Measurements from ENCODE around the gene WIZ.

Gene WIZ

DNA sequence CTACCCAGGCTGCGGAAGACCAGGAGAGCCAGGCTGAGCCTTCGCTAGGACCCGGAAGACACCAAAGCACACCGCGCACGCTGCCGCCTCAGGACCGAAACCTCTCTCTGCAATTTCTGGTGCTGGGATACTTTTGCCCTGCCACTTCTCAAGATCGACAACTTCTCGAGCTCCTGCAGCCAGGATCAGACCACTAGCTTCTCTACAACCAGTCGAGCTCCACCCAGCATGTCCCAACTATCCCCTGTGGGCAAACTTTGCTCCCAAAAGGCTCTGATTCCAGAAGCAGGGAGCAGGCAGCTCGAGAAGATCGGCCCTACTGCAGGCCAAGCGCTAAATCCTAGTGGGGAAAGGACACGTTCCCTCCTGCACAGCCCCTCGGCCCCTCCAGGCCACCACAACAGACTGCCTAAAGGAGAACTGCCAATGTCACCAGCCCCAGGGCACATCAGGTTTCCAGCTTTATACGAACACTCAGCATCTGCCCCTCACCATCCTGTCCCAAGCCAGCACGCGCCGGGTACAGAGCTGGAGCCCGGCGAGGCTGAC, 71.1 kb downstream of the WIZ start:
- DNase-seq (ENCODE audit: low read depth in 2 of 2): no peak

DNA sequence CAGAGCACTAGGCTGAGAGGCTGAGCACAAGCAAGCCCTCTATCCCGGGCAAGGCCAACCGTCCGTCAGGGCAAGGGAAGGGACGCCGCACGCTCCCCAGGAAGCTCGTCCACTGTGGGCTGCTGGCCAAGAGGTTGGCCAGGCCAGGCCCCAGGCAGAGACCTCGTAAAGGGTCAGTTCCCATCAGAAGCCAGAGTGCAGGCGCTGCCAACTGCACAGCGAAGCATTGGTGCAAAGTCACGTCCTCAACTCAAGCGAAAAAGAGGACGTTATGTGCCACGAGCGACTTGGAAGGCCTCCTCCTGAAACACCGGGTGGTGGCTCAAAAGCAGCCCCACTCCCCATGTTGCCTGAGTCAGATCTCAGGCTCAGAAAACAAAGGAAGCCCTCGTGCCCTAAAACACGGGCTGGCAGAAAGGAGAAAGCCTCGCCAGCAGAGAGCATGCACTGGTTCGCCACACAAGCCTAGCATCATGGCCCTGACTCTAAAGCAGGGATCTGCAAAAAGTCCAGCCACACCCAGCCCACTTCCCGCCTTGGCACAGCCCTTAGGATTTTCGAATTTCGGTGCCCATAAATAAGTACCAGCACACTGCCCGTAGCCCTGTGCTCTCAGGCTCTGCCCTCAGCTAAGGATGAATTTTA, 74.8 kb downstream of the WIZ start:
- DNase-seq (ENCODE audit: low read depth in 2 of 2): no peak

DNA sequence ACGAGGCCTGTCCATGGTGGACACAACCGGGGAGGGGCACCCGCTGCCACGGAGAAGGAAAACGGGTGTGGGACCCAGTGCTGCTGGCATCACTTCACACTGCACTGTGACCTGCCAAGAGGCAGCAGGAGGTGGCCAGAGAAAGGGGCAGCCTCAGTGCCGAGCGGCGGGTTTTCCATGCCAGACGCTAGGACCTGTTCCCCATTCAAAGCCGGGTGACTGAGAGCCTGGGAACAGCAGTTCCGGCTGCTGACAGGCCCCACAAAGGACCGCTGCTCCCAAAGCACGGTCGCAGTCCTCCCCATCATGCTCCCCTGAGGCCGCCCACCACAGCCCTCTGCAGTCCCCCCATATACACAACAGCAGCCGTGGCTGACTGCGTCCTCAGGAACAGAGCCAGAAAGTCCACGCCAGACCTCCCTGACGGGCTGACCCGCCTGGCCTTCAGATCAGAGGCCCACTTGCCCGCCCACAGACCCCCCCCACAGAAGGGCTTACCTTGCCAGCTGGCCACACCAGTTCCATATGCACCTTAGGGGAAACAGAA, 75.6 kb downstream of the WIZ start:
- DNase-seq (ENCODE audit: low read depth in 2 of 2): no peak

DNA sequence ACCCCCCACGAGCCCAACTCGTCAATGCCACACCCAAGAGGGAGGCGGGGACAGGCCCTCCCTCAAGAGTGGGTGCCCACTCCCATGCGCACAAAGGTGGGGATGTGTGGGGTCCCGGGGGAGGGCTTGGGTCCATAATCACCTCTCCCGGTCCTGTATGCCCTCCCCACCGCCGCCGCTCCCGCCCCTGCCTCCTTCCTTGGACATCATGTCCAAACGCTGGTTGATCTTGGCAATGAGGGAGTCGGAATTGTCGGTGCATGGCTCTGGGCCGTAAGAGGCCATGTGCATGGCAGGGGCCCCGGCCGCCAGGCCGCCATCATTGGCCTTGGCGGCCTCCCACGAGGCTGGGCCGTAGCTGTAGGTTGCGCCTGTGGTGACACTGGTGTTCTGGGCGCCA, 76.1 kb downstream of the WIZ start:
- DNase-seq (ENCODE audit: low read depth in 2 of 2): no peak

DNA sequence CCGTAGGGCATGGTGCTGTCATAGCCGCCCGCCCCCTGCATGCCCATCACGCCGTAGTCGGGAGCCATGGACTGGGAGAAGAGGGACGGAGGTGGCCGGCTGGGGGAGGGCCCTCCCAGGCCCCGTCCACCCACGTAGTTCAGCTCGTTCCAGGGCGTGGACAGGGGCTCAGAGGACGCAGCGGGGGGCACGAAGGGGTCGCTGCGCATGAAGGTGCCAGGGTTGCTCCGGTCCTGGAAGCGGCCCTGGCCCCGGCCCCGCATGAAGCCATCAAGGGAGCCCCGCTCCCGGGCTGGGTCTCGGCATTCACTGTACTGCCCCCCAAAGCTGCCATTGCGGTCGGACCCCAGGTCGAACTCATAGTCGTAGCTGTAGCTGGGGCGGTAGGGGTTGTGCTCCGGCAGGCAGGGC, 76.9 kb downstream of the WIZ start:
- no peak for DNase-seq (ENCODE audit: low read depth in 2 of 2)

DNA sequence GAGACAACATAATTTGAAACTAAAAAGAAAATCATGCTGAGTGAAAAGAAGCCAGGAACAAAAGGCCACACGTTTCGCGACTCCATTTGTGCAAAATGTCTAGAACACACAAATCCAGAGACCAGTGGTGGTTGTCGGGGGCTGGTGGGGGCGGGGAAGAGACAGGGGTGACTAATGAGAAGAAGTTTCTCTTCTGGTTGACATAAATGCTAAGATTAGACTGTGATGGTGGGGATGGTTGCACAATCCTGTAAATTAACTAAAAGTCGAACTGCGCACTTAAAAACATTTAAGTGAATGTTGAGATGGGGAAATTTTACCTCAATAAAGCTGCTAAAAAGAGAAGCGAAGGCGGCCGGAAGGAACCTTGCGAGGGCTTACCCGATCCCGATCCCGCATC, 77.3 kb downstream of the WIZ start:
- no peak for DNase-seq (ENCODE audit: low read depth in 2 of 2)

DNA sequence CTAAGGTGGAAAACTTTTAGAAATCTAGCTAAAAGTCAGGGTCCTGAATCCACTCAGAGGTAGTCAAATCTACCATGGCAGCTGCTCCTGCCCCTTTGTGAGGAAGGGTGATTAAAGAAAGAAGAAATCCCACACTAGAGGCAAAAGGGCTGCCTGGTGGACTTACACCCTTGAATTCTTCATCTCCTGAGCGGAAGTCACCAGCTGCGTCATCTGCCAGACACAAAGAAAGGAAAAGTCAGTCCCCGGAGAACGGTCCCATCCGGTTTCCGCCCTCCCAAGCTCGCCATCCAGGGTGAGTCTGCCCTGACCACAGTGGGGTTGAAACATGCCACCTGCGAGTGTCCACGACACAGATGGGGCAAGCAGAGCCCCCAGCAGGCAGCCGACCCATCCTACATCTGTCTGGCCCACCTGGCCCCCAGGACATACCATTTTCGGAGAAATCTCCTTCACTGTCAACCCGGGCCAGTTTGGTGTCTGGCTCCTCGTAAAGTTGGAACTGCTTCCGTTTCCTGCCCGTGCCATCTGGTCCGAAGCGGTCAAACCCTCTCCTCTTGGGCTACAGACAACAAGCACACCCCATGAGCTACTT, 77.9 kb downstream of the WIZ start:
- DNase-seq (ENCODE audit: low read depth in 2 of 2): no peak

DNA sequence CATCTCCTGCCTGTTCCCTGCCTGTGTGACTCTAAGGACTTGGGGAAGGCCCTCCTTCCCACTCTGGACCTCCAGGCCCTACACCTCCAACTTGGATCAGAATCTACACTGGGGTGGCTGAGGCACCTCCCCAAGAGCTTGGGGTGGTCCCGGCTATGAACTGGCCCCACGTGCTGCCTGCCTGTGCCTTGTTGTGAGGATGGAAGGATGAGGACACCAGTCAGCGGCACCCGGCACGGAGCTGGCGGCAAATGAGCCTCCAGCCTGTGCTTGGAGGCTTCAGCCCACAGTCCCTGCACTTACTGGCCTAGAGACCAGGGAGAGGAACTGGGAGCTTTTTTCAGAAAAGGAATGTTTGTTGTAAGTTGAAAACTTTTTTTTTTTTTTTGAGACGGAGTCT, 78.6 kb downstream of the WIZ start:
- no peak for DNase-seq (ENCODE audit: low read depth in 2 of 2)

Measured in fibroblast of skin of left biceps (primary cell).